D721Med (cell line): ENCODE data around the gene IL22RA2.

Experiments used
- DNase-seq: peaks from one replicate; pipeline ENCODE4 v3.0.0; 2011; ENCODE audit warnings: low spot score; ENCODE audit not compliant: insufficient read length
- FAIRE-seq: peaks from 2 replicates; lab custom pipeline; 2011; peaks lifted over from hg19 to GRCh38; lab: Jason Lieb, UNC
- TF ChIP-seq, protein P1 (sequence below): IDR thresholded peaks from 2 replicates; pipeline ENCODE4 v1.5.1; 2012; ENCODE audit warnings: mild to moderate bottlenecking, control low read depth; ENCODE audit not compliant: insufficient read depth; ENCODE audit errors: missing control alignments

Gene IL22RA2

DNA sequence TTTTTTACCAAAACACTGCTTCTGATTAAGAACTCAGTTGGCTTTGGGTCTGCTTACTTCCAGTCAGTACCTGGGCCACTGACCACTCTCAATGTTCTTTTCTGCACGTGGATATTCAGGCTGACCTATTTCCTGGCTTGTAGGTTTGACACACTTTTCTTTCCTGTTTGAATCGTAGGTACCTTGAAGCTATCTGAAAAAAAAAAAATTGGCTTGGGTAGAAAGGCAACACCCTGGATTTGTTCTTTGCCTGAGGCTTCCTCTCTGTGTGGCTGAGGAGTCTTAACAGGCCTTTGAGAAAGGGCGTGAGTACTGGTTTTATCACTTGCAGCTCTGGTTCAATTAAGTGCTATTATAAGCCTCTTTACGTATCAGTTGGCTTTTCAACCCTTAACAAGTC is 68.1 kb downstream of the IL22RA2 start:
- DNase-seq, result no peak
- FAIRE-seq, result no peak
- TF ChIP-seq, protein P1, sequence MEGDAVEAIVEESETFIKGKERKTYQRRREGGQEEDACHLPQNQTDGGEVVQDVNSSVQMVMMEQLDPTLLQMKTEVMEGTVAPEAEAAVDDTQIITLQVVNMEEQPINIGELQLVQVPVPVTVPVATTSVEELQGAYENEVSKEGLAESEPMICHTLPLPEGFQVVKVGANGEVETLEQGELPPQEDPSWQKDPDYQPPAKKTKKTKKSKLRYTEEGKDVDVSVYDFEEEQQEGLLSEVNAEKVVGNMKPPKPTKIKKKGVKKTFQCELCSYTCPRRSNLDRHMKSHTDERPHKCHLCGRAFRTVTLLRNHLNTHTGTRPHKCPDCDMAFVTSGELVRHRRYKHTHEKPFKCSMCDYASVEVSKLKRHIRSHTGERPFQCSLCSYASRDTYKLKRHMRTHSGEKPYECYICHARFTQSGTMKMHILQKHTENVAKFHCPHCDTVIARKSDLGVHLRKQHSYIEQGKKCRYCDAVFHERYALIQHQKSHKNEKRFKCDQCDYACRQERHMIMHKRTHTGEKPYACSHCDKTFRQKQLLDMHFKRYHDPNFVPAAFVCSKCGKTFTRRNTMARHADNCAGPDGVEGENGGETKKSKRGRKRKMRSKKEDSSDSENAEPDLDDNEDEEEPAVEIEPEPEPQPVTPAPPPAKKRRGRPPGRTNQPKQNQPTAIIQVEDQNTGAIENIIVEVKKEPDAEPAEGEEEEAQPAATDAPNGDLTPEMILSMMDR, result no peak

DNA sequence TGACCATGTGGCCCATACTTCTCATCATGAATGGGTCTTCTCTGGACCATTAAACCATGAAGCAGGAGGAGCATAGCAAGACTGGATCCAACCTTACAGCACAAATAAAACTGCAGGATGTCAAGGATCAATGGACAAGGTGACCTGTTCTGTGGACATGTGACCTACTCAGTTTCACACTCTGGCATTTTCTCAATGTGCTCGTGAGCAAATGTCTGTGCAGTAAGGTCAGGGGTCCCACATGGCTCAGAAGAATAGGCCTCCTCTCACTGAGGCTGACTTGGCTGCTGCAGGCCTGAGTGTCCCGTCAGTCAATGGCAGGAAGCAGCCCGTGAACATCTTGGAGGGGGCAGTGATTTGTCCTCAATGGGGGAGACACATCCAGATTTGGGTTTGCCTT is 68.5 kb downstream of the IL22RA2 start:
- FAIRE-seq (no peak), DNase-seq (no peak)
- TF ChIP-seq, protein P1, result no peak

DNA sequence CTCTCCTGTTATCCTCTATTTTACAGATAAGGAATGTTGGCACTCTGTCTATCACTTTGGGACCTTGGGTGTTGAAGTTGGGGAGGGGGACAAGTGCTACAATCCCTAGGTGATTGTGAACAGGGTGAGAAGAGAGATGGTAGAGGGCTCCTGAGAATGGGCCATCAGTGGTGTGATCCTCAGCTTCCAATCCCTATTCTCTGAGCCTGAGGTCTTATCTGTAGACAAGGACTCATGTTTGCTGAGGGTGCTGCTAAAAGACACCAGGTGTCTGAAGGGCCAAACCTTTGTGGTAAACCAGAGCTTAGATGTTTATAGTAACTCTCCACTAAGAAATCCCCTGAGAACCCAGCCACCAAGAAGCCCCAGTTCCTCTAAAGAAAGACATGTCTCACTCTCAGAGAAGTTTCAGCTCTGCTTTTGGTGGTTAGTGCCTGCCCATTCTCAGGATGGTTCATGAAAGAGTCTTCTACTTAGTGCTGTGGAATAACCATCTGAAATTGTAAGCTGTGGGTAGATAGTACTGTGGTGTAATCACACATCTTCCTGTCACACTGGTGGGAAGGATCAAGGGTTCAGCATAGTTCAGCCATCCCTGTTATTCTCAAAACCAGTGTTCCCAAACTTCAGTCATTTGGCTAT is 70.5 kb downstream of the IL22RA2 start:
- DNase-seq (no peak), FAIRE-seq (no peak)
- TF ChIP-seq, protein P1, result no peak

DNA sequence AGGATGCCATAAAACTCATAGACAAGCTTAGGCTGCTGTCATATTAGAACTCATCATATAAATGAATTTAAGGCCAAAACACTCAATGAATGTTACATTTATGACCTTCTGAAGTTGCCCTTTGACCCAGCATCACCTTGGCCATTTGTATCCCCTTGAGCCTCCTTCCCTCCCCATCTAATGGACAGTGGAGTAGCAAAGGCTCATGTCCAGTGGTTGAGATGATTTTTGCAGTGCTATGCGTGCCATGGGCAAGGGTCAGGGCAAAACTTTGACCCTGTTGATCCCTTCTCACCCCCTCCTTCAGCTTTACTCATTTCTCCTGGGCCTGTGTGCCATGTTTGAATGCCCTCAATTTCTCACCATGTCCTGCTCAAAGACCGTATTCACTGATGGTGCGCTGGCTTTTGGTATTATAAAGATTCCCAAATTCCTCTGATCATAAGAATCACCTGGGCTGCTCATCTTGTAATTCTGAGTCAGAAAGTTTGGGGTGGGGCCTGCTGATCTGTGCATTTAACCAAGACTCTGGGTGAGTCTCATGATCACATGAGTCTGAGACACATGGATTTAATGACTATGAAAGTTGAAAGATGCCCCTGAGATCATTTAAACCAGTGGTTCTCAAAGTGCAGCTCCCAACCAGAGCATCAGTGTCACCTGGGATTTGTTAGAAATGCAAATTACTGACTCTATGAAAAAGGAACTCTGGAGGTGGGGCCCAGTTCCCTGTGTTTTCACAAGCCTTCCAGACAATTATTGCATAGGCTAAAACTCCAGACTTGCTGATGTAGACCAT is 71.2 kb downstream of the IL22RA2 start:
- DNase-seq, result no peak
- TF ChIP-seq, protein P1, result no peak
- no peak for FAIRE-seq

DNA sequence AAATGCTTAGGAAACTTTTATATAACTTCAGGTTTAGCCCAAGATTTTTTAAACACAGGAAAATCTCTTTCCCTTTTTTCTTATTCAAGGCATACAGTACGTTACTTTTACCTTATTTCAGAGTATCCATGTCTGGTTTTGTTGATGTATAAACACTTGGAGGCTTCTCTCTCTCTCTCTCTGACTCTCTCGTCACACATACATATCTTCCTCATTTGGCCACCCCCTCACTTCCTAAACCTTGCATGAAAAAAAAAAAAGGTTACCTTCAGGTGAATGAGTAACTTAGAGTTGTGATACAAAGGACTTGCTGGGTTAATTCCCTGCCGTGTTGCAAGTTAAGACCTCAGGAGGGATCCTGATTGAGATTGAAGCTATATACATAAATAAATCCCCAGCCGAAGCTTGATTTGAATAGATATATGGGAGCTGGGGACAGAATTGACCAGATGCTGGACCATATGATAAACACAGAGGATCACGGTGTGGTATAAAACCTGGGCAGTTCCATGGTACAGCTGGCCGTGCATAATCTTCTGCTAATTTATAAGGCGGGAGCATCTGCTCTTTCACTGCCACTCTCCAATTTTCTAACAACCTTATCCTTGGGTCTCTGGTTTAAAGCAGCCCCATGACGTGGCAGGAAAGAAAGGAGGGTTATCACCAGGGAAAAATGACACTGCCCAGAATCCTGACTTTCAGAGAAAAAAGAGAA is 73.6 kb downstream of the IL22RA2 start:
- DNase-seq, result peak; percentile 25
- TF ChIP-seq, protein P1, result no peak
- FAIRE-seq, result peak; percentile 16

DNA sequence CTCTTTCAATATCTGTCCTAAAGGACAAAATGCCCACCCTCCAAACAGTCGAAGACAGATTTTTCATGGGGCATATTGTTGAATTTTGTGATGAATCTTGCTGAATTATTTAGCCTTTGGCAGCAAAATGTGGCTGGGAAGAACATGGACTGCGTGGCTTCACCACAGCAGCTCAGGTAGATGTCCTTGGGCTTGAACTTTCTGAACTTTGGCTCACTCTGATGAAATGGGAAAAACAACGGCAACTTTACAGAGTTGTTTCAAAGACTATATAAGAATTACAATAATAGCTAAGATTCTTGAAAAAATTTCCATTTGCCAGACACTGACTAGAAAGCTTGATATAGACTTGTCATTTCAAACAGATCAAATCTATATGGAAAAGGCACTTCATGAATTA is 75.9 kb downstream of the IL22RA2 start:
- no peak for DNase-seq
- TF ChIP-seq, protein P1, result no peak
- no peak for FAIRE-seq

DNA sequence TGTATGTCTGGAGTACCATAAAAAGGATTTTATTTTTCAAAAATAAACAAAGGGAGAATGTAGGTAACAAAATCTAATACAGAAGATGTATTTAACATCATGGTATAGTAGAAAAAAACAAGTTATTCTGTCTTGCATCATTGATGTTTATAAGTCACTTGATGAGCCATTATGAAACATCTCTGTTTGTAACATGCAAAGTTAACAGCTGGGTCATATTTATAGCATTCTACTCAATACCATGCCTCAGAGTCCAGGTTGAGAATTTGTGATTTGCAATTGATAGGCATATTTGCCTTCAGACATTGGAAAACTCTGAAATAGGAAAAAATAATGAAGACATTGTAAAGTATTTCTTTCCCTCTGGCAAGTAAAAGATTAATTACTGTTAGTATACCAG is 76.4 kb downstream of the IL22RA2 start:
- TF ChIP-seq, protein P1, result no peak
- no peak for FAIRE-seq
- DNase-seq, result no peak
